K562 (cell line): ENCODE data around the gene KLF13. TPM values are rescaled to one million over a fixed set of nuclear protein-coding genes. Genes with fewer than 3 reads are reported as not detected.
A peak's percentile ranks its signal among the peaks of the same experiment; 100 is the strongest.

Experiments
- ATAC-seq: fragments of 200-7000 bp; cut with Tn5 transposase; 3 replicates; pipeline ENCODE4 v1.9.1; 2020; ENCODE audit warnings: moderate library complexity
- BruUV-seq: library from RNA; stranded (reverse); fragments of 400-500 nt; replicated peaks from 2 replicates; lab custom pipeline; 2021; lab: Mats Ljungman, UMichigan
- CTCF ChIA-PET: fragments of 300-600 bp; formaldehyde crosslinking; extraction: SDS; loops from one replicate; lab custom pipeline; 2021; ENCODE audit warnings: low intra/inter-chr PET ratio; lab: Yijun Ruan, JAX
- POLR2A ChIA-PET: fragments of 300-600, 350-650 bp; sonication (Branson Sonifier 250); formaldehyde crosslinking; extraction: SDS; loops from one replicate; lab custom pipeline; 2021; ENCODE audit warnings: antibody characterized with exemption, inconsistent platforms; lab: Yijun Ruan, JAX
- DNase-seq, 4 experiments: peaks; one replicate each; pipeline versions ENCODE4 v3.0.0 to v3.0.0-alpha.2; 2011 to 2018; ENCODE audit warnings: low spot score in 3 of 4, mixed read lengths in 3 of 4; ENCODE audit errors: extremely low read depth in 1 of 4
- FAIRE-seq: peaks from 2 replicates; lab custom pipeline; 2011; peaks lifted over from hg19 to GRCh38; lab: Jason Lieb, UNC
- H2AFZ ChIP-seq: 2 replicates; pipeline ENCODE4 v1.6.0; 2011; ENCODE audit warnings: low read depth, low read length, control low read depth, inconsistent platforms
- H3K27ac ChIP-seq: fragments of 200-600 bp; 3 replicates; pipeline ENCODE4 v1.8.0; 2011; ENCODE audit warnings: low read depth, mild to moderate bottlenecking, control low read depth, inconsistent platforms, low read length, moderate library complexity, mixed read lengths; ENCODE audit errors: extremely low read depth
- H3K27me3 ChIP-seq, 2 experiments: fragments of 300-600 bp in 1 of 2; 2 replicates in 1 of 2; 3 replicates in 1 of 2; pipeline versions ENCODE4 v1.6.0 to v1.8.0; 2011; ENCODE audit warnings: inconsistent platforms in 2 of 2, low read length in 2 of 2, mild to moderate bottlenecking in 1 of 2, mixed read lengths in 1 of 2, moderate library complexity in 1 of 2; ENCODE audit not compliant: control insufficient read depth in 2 of 2, insufficient read depth in 2 of 2
- H3K36me3 ChIP-seq: fragments of 300-600 bp; 3 replicates; pipeline ENCODE4 v1.8.0; 2011; ENCODE audit warnings: mild to moderate bottlenecking, low read length, inconsistent platforms; ENCODE audit not compliant: control insufficient read depth, insufficient read depth
- H3K4me1 ChIP-seq, 2 experiments: fragments of 200-600 bp in 1 of 2; replicated peaks in 1 of 2; 2 replicates in 1 of 2; 3 replicates in 1 of 2; pipeline versions ENCODE4 v1.5.1 to v1.8.0; 2011; ENCODE audit warnings: inconsistent platforms in 2 of 2, low read length in 2 of 2, mild to moderate bottlenecking in 1 of 2, mixed read lengths in 1 of 2, moderate library complexity in 1 of 2; ENCODE audit not compliant: control insufficient read depth in 2 of 2, insufficient read depth in 2 of 2
- H3K4me2 ChIP-seq: 2 replicates; pipeline ENCODE4 v1.6.1; 2011; ENCODE audit warnings: low read length, control low read depth, inconsistent platforms, mixed read lengths; ENCODE audit not compliant: insufficient read depth
- H3K4me3 ChIP-seq: fragments of 200-600 bp; sonication (generic), shearing (Covaris generic); 2 replicates; pipeline ENCODE4 v1.5.1; 2016; ENCODE audit warnings: control low read depth, inconsistent platforms
- H3K79me2 ChIP-seq: fragments of 200-600 bp; 3 replicates; pipeline ENCODE4 v1.8.0; 2011; ENCODE audit warnings: low read length, inconsistent platforms; ENCODE audit not compliant: control insufficient read depth, insufficient read depth
- H3K9ac ChIP-seq, 2 experiments: 2 replicates each; pipeline versions ENCODE4 v1.6.0 to v1.6.1; 2011; ENCODE audit warnings: low read depth in 2 of 2, low read length in 2 of 2, control low read depth in 1 of 2, inconsistent platforms in 1 of 2, mild to moderate bottlenecking in 1 of 2, mixed read lengths in 1 of 2; ENCODE audit not compliant: insufficient read depth in 1 of 2
- H3K9me1 ChIP-seq: one replicate; pipeline ENCODE4 v1.6.0; 2011; ENCODE audit warnings: inconsistent platforms, mild to moderate bottlenecking, low read length, moderate library complexity; ENCODE audit not compliant: control insufficient read depth, insufficient read depth
- H3K9me3 ChIP-seq: replicated peaks from 2 replicates; pipeline ENCODE4 v1.5.1; 2011; ENCODE audit warnings: low read depth, low read length, inconsistent platforms; ENCODE audit not compliant: control insufficient read depth, insufficient read depth
- H4K20me1 ChIP-seq: replicated peaks from 2 replicates; pipeline ENCODE4 v1.6.1; 2011; ENCODE audit warnings: low read length, inconsistent platforms, mixed read lengths; ENCODE audit not compliant: control insufficient read depth, insufficient read depth
- CREB1 ChIP-seq, 2 experiments: sonication (generic) in 1 of 2; formaldehyde crosslinking in 1 of 2; IDR thresholded peaks; 2 replicates each; pipeline versions ENCODE4 v1.6.1 to v1.8.0; 2012 to 2022; ENCODE audit warnings: inconsistent platforms in 1 of 2, mild to moderate bottlenecking in 1 of 2, missing genetic modification reagents in 1 of 2, moderate library complexity in 1 of 2
- ZEB2 ChIP-seq: fragments of 450-650 bp; IDR thresholded peaks from 2 replicates; pipeline ENCODE4 v1.6.1; 2016
- WGBS: fragments of 100-300 bp; shearing (Covaris generic); methylation state at CpG from one replicate; pipeline ENCODE4 v1.1.6; 2016; ENCODE audit warnings: low coverage, mixed read lengths; ENCODE audit not compliant: insufficient coverage; ENCODE audit errors: missing lambda C conversion rate; 5-methylcytosine and 5-hydroxymethylcytosine counted together
- in situ Hi-C: fragments of 300-500 bp; cut with MboI; formaldehyde crosslinking; loops from 4 replicates; pipeline ENCODE4 v1.15.0; 2018; ENCODE audit warnings: inconsistent platforms, mixed read lengths
- intact Hi-C: fragments of 100-400 bp; cut with micrococcal nuclease; formaldehyde crosslinking; loops from 2 replicates; pipeline ENCODE4 v1.14.2; 2022
- polyA plus RNA-seq, 8 experiments: library from polyadenylated mRNA; depleted of rRNA in 4 of 8; stranded (reverse) in 5 of 8; unstranded in 3 of 8; fragments of >200 nt; fragmentation: Nextera tagmentation in 2 of 8; fragmentation: Illumina TruSeq in 1 of 8; extraction: Ambion mirVana in 2 of 8; extraction: Trizol in 1 of 8; gene quantifications; 2 replicates each; pipeline versions ENCODE4 v1.2.1 to v1.2.3, GENCODE V29; 2011 to 2014; ENCODE audit warnings: inconsistent platforms in 1 of 8, missing spikeins in 1 of 8
- total RNA-seq, 7 experiments: library from RNA; depleted of rRNA in 6 of 7; stranded (reverse); fragments of >200 nt in 6 of 7; fragmentation: Illumina TruSeq in 2 of 7; extraction: Trizol in 2 of 7; gene quantifications; 2 replicates each; pipeline versions ENCODE4 v1.2.1 to v1.2.3, GENCODE V29; 2011 to 2021; ENCODE audit warnings: low replicate concordance in 1 of 7
- TF ChIP-seq, protein P1 (sequence below): fragments of 250-450 bp; sonication (Bioruptor Pico); IDR thresholded peaks from 2 replicates; pipeline ENCODE4 v1.5.0; 2021
- TF ChIP-seq, protein P2 (sequence below), 2 experiments: fragments of 450-650 bp; IDR thresholded peaks; 2 replicates each; pipeline ENCODE4 v1.6.1; 2016

KLF13 gene
- total and polyA plus RNA-seq, 9 of the 15 experiments (the other 6 are each of a cell fraction or from before 2014, with no cell fraction given) = 1.8 to 10.5 (median 4.8) TPM

DNA sequence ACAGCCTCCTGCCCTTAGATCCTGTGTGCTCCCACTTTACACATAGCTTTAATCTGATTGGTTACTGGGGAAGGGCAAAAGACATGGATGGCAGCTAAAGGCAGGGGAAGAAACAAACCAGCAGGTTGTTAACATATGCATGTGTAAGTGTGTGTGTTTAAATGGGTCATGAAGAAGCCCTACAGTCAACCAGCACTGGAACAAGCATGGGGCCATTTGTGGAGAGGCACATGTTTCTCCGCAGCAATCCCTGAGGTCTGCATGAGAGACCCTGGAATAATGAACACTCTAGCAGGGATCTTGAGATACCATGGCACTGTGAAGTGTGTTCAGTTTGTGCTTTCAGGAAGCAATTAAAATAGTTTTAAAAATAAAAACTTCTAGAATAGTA, 6.0 kb downstream of the KLF13 start:
- FAIRE-seq = peak; percentile 15
- Histone ChIP-seq H4K20me1 (peaks cover 39% of the 10 kb centered on the region), H3K36me3 (no peaks in the 10 kb centered on the region), H3K9ac (no peak overlapping the region)
- intact Hi-C loops = no loop called here
- no peak for ATAC-seq
- no peak for DNase-seq
- TF ChIP-seq CREB1 (IDR thresholded peaks at IDR 0.05) (no peak), CREB1 (CRISPR knock-in tag; IDR thresholded peaks at IDR 0.05) (no peak)
- TF ChIP-seq, protein P1, sequence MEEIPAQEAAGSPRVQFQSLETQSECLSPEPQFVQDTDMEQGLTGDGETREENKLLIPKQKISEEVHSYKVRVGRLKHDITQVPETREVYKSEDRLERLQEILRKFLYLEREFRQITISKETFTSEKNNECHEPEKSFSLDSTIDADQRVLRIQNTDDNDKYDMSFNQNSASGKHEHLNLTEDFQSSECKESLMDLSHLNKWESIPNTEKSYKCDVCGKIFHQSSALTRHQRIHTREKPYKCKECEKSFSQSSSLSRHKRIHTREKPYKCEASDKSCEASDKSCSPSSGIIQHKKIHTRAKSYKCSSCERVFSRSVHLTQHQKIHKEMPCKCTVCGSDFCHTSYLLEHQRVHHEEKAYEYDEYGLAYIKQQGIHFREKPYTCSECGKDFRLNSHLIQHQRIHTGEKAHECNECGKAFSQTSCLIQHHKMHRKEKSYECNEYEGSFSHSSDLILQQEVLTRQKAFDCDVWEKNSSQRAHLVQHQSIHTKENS (CRISPR knock-in tag) = no peak
- TF ChIP-seq, all 486 proteins: peak for 0
- CTCF ChIA-PET = no interaction called here
- in situ Hi-C loops = no loop called here
- 50% methylated on average over 1 of the region's 1 CpG for WGBS
- H3K27ac ChIP-seq = no peak overlapping the region
- H3K79me2 ChIP-seq = peaks cover 7% of the 10 kb centered on the region; the same call in 2 of the 3 replicates
- H3K4me2 ChIP-seq = no peak overlapping the region
- H3K27me3 ChIP-seq = no peaks in the 10 kb centered on the region
- peaks cover 2% of the 10 kb centered on the region for H3K9me1 ChIP-seq
- H2AFZ ChIP-seq = no peak overlapping the region
- POLR2A ChIA-PET = interaction anchor here (0.6 kb wide), 3 partner anchors 21 to 75 kb away, joined by 3 to 4 read pairs (median 3); no protein-coding TSS in a partner anchor
- no peak overlapping the region for H3K4me3 ChIP-seq
- BruUV-seq = no TSS peak
- no peaks in the 10 kb centered on the region for H3K9me3 ChIP-seq
- peaks cover 7 to 28% of the 10 kb centered on the region in 2 experiments; a peak in 4 of 5 replicates for H3K4me1 ChIP-seq

DNA sequence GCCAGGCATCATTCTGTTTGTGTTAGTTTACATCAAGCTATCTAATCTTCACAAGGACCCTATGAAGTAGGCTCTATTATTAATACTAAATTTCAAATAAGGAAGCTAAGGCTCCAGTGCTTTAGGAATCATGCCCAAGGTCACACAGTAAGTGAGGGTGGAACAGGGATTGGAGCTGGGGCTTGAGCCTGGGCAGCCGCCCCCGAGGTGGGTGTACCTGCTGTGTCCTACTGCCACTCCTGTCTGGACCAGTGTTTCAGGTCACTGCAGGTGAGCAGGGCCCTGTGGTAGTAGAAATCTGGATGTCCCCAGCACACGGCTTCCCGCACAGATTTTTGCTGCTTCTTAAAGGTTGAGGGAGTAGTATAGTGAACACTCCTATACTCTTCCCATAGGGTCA, 6.5 kb downstream of the KLF13 start:
- DNase-seq = no peak
- H3K4me2 ChIP-seq = no peak overlapping the region
- no TSS peak for BruUV-seq
- in situ Hi-C loops = no loop called here
- intact Hi-C loops = no loop called here
- CTCF ChIA-PET = no interaction called here
- H2AFZ ChIP-seq = no peak overlapping the region
- ATAC-seq = no peak
- peaks cover 39% of the 10 kb centered on the region for H4K20me1 ChIP-seq
- H3K9ac ChIP-seq = no peak overlapping the region
- H3K9me1 ChIP-seq = peaks cover 2% of the 10 kb centered on the region
- POLR2A ChIA-PET = interaction anchor here (0.6 kb wide), 2 partner anchors 31 to 74 kb away, joined by 3 read pairs; no protein-coding TSS in a partner anchor
- no peaks in the 10 kb centered on the region for H3K9me3 ChIP-seq
- H3K79me2 ChIP-seq = peaks cover 7% of the 10 kb centered on the region; the same call in 2 of the 3 replicates
- no peak overlapping the region for H3K27ac ChIP-seq
- FAIRE-seq = no peak
- H3K36me3 ChIP-seq = no peaks in the 10 kb centered on the region
- no peaks in the 10 kb centered on the region for H3K27me3 ChIP-seq
- WGBS = 43% methylated on average over 4 of the region's 4 CpGs
- peaks cover 7 to 24% of the 10 kb centered on the region in 2 experiments; a peak in 4 of 5 replicates for H3K4me1 ChIP-seq
- no peak overlapping the region for H3K4me3 ChIP-seq
- TF ChIP-seq ZEB2 = no peak
- TF ChIP-seq, protein P2, sequence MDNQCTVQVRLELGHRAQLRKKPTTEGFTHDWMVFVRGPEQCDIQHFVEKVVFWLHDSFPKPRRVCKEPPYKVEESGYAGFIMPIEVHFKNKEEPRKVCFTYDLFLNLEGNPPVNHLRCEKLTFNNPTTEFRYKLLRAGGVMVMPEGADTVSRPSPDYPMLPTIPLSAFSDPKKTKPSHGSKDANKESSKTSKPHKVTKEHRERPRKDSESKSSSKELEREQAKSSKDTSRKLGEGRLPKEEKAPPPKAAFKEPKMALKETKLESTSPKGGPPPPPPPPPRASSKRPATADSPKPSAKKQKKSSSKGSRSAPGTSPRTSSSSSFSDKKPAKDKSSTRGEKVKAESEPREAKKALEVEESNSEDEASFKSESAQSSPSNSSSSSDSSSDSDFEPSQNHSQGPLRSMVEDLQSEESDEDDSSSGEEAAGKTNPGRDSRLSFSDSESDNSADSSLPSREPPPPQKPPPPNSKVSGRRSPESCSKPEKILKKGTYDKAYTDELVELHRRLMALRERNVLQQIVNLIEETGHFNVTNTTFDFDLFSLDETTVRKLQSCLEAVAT (IDR thresholded peaks at IDR 0.05) = no peak
